ENCODE results near the gene ARCN1.

- TF ChIP-seq CTCF (IDR thresholded peaks at IDR 0.05) (no peak), POLR2A (IDR thresholded peaks at IDR 0.05) (no peak)
Measured at GRCh38 chr11:118592616-118593367, 20.6 kb downstream of the ARCN1 start.
